Activated CD8-positive, alpha-beta memory T cell treated with anti-CD3 and anti-CD28 coated beads, Interleukin-2, amount 50 U/mL, for 48 hours (primary cell): Measurements from ENCODE around the gene LDB1.
A peak's percentile ranks its signal among the peaks of the same experiment; 100 is the strongest.

Source experiments
- DNase-seq: peaks from one replicate; pipeline ENCODE4 v3.0.0-alpha.2; 2020

The LDB1 gene

GRCh38 chr10:102134416-102134815, 14.2 kb upstream of the LDB1 start:
- DNase-seq: no peak

GRCh38 chr10:102133373-102134195, 13.4 kb upstream of the LDB1 start:
- peak; percentile 87 for DNase-seq

GRCh38 chr10:102132563-102133372, 12.6 kb upstream of the LDB1 start, which contains the start of gene PPRC1:
Gene PPRC1, plus strand, starts transcription at chr10:102133040. Its CDS starts 29 bp downstream, at chr10:102133069.
- DNase-seq: peak; percentile 96

GRCh38 chr10:102132193-102132562, 12.0 kb upstream of the LDB1 start:
- no peak for DNase-seq

GRCh38 chr10:102131286-102132170, 11.4 kb upstream of the LDB1 start:
- DNase-seq: no peak

GRCh38 chr10:102123223-102123622, 3.1 kb upstream of the LDB1 start:
- DNase-seq: no peak

- no peak for DNase-seq
Observed at GRCh38 chr10:102122450-102122849, 2.3 kb upstream of the LDB1 start.

DNA sequence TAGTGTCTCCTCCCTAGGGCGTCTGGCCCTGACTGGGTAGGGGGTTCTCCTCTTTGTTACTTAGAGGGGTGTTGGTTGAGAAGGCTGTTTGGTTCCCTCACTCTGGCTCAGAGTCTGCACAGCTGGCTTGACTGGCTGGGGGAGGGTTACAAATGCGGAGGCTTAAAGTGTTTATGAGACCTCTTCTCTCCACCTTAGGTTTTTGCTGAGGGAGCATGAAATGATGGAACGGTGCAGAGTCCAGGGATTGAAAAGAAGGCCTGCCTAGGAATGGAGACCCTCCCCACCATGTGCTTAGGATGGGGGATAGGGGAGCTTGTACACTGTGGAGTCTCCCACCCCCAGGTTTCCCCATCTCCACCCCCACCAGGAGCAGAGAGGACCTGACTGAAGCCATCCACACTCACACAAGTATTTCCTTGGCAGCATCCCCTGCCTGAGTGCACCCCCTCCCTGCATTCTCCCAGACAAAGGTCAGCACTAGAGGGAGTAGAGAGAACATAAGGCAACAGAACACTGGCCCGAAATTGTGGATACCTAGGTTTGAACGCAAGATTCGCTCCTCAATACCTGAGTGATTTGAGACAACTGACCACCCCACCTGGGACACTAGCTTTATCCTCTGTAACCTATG, 1.7 kb upstream of the LDB1 start:
- no peak for DNase-seq

- DNase-seq: no peak
Observed at GRCh38 chr10:102120991-102121738, 997 bp upstream of the LDB1 start.

DNA sequence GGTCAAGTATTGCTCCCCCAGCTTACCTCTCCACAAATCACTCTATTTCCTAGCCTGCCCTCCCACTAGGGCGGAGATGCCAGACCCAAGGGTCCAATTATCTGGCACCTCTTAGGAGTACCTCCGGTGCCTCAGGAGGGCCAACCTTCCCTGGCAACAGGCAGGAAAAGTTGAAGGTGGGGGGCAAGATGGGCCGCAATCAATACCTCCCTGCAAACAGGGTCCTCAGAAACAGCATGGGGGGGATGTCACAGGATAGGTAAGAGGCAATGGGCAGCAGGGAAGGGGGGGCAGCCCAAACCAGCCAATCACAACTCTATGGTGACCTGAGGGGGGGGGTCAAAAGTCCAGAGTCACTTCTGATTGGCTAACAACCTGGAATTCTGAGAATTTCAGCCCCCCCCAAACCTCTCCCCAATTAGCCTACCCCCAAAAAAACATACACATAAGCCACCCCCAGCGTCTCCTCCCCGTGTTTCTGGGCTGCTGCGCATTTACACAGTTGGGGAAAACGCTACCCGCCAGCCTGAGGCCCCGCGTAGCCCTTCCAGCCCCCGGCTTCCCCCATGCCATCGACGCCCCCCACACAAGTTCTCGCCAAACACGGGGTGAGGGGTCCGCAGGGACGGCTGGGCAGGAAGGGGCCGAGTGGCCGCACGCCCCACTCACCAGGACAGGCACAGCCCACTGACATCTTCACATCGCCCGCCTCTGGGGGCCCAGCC, 589 bp downstream of the LDB1 start:
- DNase-seq: peak; percentile 76

DNA sequence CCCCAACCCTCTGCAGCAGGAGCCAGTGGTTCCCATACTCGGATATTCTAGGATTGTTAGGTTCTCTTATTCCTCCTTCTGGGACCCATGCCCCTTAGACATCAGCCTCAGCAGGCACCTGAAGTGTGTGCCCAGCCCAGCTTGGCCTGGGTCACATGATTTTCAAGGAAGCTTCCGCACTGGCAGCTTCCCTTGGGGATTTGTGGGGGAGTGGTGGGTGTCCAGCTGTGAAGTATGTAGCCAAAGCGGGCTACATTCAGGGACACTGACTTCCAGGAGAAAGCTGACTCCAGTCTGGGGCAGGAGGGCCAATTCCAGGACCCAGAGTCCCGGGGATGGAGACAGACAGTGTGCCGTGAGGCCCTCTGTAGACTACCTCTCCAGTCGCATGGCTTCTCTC, 1.3 kb downstream of the LDB1 start:
- DNase-seq: peak; percentile 65

- DNase-seq: peak; percentile 77
Observed at GRCh38 chr10:102117391-102118159, 2.6 kb downstream of the LDB1 start.

DNA sequence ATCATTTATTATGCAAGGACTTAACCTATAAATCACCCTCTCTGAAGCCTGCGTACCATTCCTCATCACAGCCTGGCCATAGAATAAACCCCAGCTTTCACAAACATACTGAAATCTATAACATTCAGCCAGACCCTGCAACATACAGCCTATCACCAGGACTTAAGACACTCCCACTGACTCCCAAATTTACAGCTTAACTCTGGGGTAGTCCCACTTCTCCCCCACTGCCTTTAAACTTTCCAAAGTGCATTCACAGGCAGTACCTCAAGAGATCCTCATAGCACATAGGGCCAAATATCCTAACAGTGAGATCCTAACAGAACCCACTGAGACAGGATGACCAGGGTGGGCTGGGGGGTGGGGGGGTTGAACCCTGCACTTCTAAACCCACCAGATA, 3.5 kb downstream of the LDB1 start:
- DNase-seq: no peak

DNA sequence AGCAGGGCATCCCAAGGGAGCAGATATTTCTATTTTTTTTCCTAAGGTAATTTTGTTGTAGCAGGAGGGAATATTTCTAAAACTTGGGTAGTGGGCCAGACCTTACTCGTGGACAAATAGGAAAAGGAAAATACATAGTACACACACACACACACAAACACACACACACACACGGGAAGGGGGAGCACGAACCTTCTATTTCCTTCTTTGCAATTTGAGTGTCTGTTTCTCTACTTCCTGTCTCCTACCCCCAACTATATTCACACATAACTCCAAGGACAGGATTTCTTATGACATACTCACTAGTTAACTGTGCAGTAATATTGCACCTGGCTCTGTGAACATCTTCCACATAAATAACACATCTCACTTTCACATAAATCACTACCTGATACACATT, 4.4 kb downstream of the LDB1 start:
- no peak for DNase-seq

DNA sequence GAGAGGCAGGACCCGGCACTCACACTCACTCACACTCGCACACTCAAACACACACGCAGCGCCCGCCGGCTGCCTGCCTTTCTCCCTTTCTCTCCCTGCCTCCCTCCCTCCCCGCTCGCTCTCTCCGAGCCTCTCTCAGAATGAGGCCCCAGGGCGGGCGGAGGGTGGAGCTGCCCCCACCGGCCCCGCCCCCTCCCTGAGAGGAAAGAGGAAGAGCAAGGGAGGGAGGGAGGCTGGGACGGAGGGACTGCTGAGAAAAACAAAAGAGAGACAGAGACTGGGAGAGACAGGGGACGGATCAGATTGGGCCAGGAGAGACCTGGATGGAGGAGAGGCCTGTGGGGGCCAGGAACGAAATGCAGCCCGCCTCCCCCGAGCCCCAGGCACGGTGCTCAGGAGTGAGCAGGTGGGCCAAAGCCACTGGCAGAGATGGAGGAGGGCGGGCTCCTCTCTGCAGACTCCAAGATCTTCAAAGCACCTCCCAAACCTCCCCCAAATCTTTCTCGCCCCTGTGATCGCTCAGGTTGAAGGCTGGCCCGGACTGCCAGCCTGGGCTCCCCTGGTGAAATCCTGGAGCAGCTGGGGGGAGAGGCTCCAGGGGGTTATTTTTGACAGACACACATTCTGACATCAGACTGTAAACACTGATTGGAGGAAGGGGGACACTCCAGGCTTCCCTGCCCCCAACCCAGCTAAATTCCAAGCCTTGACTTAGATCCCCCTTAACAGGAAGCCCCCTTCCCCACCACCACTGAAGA, 5.1 kb downstream of the LDB1 start:
- peak; percentile 92 for DNase-seq

GRCh38 chr10:102113956-102114857, 6.0 kb downstream of the LDB1 start:
- DNase-seq: peak; percentile 60

GRCh38 chr10:102113261-102113955, 6.8 kb downstream of the LDB1 start:
- no peak for DNase-seq
